GM12873 (cell line): ENCODE results near the gene NEO1.

Experiments
- TF ChIP-seq, protein P1 (sequence below): IDR thresholded peaks from 2 replicates; pipeline ENCODE4 v1.5.1; 2012; ENCODE audit warnings: low read depth, mild to moderate bottlenecking, moderate library complexity, low read length, control low read depth; ENCODE audit not compliant: insufficient read depth; ENCODE audit errors: missing control alignments

The NEO1 gene

DNA sequence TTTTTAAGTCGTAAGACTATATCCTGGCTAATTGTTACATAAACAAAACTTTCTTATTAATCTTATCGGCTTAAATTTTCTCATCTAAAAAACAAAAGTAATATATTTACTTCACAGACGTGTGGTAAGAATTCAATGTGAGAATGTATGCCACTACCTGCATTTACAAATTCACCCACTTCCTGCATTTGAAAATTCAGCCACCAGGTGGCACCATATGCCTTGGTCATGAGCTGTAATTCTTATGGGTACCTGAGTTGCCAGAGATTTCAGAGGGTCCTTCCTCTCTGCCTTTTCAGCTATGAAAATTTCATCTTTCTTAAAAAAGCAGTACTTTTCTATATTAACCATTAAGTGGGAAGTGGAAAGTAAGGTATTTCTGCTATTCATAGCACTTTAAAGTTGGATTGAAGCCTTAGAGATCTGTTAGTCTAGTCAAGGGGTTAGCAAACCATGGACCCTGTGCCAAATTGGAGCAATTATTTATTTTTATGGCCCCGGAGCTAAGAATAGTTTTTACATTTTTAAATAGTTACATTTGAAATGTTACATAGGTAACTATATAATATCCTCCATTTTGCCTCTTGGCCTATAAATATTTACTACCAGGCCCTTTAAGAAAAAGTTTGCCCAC, 188.7 kb downstream of the NEO1 start:
- TF ChIP-seq, protein P1, sequence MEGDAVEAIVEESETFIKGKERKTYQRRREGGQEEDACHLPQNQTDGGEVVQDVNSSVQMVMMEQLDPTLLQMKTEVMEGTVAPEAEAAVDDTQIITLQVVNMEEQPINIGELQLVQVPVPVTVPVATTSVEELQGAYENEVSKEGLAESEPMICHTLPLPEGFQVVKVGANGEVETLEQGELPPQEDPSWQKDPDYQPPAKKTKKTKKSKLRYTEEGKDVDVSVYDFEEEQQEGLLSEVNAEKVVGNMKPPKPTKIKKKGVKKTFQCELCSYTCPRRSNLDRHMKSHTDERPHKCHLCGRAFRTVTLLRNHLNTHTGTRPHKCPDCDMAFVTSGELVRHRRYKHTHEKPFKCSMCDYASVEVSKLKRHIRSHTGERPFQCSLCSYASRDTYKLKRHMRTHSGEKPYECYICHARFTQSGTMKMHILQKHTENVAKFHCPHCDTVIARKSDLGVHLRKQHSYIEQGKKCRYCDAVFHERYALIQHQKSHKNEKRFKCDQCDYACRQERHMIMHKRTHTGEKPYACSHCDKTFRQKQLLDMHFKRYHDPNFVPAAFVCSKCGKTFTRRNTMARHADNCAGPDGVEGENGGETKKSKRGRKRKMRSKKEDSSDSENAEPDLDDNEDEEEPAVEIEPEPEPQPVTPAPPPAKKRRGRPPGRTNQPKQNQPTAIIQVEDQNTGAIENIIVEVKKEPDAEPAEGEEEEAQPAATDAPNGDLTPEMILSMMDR = peak; percentile 76

GRCh38 chr15:73244333-73244732, 192.1 kb downstream of the NEO1 start:
- TF ChIP-seq, protein P1 = peak; percentile 68

DNA sequence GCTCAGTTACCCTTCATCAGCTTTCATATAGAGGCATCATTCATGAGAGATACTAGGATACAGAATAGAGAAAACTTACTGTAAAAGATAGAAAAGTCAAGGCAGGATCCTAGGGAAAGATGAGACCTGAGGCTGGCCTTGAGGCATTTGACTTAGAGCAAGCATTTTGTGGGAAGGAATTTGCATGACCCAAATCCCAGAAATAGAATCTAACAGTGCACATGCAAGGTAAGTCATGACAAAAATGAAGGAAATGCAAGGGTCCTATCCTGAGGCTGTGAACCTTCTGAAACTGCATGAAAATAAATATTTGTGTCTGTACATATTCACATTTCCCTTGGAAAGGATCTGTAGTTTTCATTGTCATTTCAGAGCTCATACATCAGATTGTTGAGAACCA, 194.2 kb downstream of the NEO1 start:
- TF ChIP-seq, protein P1 = no peak

GRCh38 chr15:73246898-73247297, 194.6 kb downstream of the NEO1 start:
- TF ChIP-seq, protein P1 = no peak

- TF ChIP-seq, protein P1 = no peak
Measured at GRCh38 chr15:73247331-73247730, 195.1 kb downstream of the NEO1 start.

- TF ChIP-seq, protein P1 = no peak
Measured at GRCh38 chr15:73249499-73249898, 197.2 kb downstream of the NEO1 start.

DNA sequence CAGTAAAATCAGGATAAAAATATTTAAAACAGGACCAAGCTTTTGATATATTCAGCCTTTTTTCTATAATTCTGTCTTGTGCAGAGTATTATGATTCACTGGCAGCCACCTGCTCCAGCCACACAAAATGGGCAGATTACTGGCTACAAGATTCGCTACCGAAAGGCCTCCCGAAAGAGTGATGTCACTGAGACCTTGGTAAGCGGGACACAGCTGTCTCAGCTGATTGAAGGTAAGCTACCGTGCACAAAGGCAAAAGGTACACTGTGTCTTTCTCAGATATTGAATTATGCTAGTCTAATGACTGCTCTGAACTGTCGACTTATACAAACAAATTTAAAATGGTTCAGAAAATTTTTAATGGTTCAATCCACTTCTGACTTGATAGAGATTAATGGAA, 202.3 kb downstream of the NEO1 start:
- TF ChIP-seq, protein P1 = no peak
